GM21528 (cell line): ENCODE measurements around the gene TMEM18.

Experiments
- ATAC-seq: cut with Tn5 transposase; IDR thresholded peaks from one replicate; pipeline ENCODE4 v1.9.1; 2021; ENCODE audit warnings: mild to moderate bottlenecking, moderate library complexity; ENCODE audit not compliant: unreplicated experiment, low FRiP score

TMEM18 gene

DNA sequence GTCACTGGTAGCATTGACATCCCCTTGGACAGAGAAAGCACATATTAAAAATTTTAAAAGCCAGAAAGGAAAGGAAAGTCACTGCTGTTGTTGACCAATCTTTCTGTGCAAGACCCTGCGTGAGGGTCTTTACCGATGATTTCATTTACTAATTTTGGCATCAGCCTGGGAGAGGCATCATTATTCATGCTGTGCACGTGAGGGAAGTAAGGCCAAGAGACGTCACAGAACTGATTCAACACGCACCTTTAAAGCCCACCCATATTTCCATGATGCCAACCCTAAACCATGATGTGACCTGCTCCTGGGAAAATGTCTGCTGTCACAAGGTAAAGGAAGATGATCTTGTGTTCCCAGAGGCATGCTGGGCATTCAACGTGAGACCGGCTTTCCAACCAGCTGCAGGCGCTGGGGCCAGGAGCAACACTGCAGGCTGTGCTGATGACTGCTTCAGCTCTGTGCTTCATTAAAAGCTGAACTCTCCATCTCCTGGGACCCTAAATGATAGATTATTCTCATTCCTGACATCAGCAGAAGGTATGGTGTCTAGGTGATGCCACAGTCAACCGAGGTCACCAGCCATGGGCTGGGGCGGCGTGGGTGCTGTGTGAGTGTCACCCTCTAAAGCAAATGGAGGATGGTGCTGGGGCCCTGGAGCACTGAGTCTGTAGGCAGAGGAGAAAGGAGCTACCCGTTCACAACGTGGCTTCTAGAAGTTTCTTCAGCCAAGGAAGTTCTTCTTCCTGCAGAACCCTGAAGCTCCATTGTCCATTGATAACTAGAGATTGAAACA, 53.9 kb downstream of the TMEM18 start:
- ATAC-seq: no peak

DNA sequence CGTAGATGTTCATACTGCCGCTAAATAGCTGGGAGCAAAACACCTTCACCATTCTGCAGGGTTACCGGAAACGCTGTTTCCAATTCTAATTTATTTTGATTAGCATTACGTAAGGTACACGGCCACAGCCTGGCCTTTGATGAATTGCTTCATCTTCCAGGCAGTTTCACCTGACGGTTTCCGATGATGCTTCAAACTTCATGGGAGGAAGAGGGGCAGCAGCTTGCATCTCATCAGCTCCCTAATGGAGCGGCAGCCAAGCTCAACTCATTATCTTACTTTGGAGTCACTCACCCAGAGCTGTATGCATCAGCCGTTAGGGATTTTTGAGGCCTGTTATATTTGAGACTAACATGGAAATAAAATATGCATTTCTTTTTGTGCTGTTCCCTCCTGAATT, 54.8 kb downstream of the TMEM18 start:
- no peak for ATAC-seq

DNA sequence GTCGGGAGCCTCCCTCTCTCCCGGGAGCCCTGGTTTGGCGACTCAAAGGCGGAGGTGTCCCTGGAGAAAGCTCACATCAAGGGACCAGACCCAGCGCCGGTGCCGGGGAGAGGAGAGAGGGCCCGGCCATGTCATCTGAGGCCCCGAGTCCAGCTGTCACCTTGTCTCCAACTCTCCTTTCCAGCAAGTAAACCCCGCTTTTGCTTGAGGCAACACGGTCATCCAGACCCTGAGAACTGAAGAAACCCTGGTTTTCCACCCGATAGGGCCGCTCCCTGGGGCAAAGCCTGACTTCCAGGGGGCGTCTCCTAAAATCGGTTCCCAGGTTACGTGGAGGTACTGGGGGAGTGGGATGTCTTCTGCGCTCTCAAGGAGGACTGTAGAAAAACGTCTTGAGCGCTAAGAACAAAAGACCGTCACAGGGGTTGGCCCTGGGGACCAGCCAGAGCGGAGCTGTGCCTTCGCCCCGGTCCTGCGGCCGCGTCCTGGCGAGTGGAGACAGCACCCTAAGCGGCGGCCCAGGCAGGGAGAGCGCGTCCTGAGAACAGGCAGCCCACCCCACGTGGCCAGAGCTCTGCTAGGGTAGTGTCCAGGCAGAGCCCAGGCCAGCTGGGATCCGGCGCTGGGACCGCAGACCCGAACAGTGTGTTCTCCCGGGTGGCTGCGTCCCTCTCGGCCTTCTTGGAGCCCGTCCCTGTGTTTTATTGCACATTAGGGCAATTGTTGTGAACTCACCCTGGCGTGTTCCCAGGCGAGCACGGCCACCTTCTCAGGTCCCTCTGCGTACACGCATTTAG, 55.7 kb downstream of the TMEM18 start:
- no peak for ATAC-seq

DNA sequence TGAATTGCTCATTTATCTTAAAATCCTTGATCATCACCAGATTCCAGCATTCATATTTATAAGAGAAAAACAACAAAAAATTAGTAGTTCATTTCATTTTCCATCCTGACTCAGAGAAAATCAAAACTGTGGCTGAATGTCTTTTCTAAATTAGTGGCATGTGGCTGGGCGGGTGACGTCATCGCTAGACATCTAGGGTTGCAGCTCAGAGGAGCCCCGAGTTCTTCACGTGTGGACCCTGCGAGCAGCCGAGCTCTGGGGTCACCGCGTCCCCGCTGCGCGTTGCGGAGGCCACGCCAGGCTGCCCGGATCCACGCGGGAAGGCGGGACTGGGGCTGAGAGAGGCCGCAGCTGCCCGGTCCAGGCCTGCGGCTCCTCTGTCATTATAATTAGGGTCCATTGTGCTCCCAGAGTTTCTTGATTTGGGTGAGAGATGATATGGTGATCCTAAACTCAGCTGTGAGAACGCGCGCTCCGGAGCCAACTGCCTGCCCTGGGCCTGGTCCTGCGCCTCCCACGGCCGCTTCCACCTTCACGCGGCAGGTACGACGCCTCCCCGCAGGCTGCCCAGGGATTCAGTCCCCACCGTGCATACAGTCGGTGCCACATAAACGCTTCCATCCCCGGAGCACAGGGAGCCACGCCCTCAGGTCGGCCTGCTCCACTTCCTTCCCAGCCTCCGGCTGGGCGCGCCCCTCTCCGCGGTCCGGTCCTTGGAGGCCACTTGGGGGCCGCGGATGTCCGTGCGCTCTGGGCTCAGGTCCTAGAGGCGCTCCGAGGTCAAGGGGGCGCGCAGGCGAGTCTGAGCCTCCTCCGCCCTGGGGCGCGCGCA, 56.5 kb downstream of the TMEM18 start:
- ATAC-seq: no peak

DNA sequence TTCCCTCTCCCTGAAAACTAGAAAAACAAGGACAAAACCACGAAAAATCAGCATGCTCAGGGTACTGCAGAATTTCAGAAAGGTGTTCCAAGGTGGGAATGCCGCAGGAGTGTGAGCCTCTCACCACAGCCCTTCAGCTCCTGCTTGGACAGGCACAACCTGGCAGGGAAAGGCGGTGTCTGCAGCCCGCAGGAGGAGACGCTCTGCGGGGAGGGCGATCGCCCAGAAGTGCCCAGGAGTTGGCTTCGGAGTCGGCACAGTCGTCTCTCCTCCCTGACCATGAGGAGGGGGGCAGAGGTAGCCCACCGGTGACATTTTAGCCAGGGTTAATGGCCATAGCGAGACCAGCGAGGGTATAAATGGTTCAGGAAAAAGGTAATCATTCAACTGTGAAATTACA, 57.2 kb downstream of the TMEM18 start:
- ATAC-seq: no peak

DNA sequence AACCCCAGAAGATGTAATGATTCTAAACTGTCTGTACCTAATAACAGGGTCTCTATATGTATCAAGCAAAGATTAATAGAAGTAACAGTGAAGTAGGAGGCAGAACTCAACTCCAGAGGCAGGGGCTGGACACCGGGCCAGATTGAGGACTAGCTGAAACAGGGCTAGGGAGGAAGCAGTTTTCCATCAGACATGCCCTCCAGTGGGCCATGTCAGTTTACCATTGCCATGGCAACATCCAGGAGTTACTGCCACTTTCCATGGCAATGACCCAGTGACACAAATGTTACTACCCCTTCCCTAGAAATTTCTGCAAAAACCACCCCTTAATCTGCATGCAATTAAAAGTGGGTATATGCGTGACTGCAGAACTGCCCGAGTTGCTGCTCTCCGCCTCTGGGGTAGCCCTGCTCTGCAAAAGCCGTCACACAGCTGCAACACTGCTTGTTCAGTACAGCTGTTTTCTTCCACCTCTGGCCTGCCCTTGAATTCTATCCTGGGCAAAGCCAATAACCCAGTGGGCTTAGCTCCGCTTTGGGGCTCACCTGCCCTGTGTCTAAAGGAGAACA, 58.7 kb downstream of the TMEM18 start:
- ATAC-seq: no peak

DNA sequence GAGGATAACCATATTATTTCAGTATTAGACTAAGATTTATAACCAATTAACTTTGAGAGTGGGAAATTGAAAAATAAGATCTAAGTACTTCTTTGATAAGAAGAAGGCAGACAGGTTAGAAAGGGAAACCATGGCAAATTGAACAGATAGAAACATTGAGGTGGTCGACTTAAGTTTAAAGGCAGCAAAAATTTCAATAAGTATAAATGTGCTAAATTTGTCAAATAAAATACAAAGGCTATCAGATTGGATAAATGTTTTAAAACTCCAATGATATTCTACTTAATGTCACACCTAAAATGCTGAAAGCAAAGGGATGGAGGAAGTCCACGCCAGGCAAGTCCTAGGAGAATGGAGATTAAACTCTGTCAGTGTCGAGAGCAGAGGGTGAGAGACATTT, 59.2 kb downstream of the TMEM18 start:
- no peak for ATAC-seq
